Stimulated activated CD4-positive, alpha-beta T cell treated with anti-CD3 and anti-CD28 coated beads, Interleukin-1b, Interleukin-23, amount 100 ng/mL, for 1 hour (primary cell): ENCODE results near the gene COL5A1.
"Not testable (repeated sequence)": the region's sequence is repeated elsewhere in the genome, so short reads cannot be mapped to it uniquely, and the experiment has no call there.

ENCODE experiments used
- DNase-seq, 2 donors: peaks; one replicate each; pipeline ENCODE4 v3.0.0-alpha.2; 2020; ENCODE audit warnings: low read depth in 2 of 2

The COL5A1 gene

DNA sequence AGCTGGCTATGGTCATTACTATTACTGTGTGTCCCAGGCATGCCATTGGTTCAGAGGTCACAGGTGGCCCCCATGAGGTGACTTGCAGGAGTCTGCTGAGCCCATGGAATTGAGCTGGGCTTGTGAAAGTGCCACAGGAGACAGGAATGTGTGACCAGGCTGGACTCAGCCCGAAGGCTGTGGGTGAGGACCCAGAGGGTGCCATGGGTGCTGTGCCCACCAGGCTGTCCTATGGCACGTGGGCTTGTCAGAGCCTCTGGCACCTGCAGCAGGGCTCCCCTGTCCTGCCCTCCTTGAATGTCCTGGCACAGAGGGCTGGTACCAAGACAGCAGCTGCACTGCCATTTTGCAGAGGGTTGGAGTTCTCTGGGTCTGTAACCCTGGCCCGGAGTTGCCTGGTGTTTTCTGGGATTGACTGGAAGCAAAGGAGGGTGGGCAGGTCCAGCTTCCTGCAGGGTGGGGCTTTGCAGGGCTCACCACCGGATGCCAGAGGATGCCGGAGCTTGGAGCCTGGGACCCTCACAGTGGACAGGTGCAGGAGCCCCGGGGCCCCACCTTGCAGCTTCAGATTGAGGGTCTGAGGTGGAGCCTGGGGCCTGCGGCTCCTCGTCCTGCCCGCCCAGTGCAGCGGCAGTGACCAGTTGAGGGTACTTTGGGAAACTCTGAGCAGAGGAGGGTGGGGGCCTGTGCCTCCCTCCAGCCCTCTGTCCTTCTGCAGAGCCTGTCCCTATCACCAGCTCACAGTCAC is 14.2 kb downstream of the COL5A1 start:
- DNase-seq, result no peak

DNA sequence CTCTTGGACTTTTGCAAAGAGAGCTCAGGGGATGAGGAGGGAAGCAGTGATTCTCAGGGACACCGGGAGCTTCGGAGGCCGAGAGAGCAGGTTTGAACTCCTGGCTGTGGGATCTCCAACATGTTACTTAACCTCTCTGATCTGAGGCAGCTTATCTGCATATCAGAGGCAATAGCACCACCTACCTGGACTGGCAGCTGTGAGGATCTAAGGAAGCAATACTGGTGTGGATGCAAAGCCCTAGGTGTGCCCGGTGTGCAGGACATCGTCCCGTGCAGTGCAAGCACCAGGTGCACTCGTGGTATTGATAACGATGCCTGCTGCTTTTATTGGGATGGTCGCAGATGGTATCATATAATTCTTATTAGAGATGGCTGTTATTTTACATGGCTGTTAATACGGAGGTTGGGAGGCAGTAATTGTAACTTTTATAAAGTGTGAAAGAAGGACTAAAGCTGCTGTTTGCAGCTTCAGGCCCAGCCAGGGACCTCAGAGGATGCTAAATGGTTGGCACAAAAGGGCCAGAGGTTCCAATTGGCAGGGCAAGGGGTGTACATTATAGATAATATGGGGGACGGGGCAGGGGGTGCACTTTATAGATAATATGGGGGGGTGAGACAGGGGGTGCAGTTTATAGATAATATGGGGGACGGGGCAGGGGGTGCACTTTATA is 14.9 kb downstream of the COL5A1 start:
- DNase-seq, result no peak

DNA sequence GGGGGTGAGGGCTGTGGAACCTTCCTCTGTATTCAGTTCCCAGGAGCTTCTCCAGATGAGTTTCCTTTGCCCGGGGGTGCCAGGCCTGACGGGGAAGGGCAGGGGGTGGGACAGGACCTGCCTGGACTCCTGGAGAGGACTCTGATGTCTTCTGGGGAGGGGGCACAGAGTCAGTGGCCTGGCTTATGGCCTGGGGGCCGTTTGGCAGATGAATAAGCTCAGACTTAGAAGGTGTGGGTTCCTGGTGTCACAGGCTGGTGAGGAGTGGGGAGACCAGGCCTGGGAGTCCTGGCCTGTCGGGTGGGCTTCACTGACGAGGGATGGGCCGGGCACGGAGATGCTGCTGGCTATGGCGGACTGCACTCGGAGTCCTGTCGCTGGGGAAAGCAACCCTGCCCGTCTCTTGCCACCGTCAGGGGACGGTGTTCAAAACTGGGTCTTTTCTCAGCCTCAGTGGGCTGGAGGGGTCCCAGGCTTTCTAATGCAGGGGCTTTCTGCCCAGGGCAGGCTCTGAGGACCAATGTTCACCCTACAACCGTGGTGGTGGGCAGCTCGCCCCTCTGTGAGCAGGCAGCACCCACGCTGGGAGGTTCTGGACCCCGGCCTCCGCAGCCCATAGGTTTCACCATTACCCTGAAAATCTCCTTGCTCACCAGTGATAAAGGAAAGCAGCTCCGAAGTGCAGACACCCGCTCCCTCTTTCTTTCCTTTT is 16.2 kb downstream of the COL5A1 start:
- DNase-seq, result no peak

DNA sequence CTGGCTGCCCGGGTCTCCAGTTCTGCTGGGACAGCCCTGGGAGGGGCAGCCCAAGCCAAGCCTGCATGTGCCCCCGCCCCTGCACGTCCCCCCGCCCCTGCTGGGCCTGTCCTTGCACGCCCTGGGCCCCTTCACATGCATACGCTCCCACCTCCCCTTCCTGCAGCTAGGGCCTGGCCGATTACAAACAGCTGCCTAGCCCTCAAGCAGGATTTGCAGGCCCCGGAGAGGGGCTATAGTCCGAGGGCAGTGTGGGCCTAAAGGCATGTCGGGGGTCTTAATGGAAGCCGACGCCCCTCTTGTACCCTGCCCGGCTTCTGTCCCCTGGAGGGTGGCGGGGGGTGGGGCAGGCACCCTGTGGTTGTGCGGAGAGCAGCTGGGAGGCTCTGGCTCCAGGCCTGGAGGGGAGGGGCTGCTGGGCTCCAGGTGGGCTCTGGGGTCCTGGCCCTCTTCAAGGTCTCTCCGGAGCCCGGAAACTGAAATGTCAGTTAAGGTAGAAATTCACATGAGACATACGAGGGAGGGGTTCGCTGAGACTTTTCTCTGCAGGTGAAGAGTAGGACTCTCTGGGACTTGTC is 16.9 kb downstream of the COL5A1 start:
- no peak for DNase-seq

DNA sequence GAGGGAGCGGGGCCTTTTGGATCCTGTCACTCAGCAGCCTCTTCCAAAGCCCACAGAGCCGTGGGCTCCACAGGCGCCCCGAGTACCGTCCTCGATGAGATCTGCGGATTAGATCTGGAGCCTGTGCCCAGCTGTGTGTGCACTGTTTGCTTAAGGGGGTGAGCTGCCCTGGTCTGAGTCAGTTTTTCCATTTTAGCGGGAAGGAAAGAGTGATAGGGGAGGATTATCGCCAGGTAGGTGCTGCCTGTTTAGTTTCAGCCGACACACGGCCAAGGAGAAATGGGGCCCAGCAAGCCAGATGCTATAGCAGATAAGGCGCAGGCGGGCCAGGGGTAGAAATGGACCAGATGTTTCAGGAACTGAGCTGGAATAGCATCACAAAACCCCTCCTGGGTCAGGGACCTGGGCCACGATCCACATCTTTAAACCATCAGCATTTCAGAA is 18.1 kb downstream of the COL5A1 start:
- no peak for DNase-seq

DNA sequence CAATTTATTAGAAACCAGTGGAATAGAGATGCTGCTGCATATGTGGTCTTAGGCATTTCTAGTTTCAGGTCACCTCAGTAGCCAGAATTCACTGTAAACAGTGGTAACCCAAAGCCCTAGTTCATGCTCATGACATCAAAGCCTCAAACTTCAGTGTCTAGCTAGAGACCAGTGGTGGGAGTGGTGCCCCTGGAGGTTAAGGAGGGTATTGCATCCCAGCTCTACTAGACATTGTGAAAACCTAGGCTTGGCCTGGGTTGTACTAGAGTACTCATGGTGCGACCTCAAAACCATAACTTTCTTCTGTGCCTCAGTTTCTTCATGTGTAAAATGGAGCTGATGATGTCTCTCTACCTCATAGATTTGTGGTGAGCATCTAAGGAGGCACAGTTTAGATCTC is 18.8 kb downstream of the COL5A1 start:
- DNase-seq, result no peak

DNA sequence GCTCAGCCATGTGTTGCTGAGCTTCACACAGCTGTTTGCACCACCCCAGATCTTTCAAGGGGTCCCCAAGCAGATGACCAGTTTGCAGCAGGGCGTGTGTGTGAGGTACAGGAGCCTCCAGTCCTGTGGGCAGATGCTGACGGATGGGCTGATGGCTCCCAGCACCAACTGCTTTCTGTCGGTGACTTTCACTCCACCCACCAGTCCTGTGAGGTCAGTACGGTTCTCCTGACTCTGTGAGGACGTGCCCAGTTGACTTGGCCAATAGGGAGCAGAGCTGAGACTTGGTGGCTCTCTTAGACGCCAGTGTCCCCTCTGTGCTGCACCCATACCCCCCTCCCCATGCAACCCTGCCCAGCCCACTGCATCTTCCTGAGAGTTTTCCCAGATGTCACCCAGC is 19.7 kb downstream of the COL5A1 start:
- DNase-seq, result no peak

DNA sequence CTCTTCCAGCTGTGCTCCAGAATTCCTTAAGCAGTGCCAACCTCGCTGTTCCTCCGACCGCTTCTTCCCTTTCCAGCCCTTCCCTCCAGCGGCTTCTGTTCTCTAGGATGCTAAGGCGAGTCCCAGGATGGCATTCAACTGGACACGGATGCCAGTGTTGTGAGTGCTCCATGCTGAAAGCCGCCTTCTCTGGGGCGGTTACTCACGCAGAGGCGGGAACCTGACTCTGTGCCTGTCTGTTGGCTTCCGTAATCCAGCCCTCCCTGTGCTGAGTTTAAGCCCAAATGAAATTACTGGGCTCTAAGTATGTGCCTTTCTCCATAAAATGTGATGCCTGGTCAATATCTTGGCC is 20.2 kb downstream of the COL5A1 start:
- DNase-seq, result no peak

DNA sequence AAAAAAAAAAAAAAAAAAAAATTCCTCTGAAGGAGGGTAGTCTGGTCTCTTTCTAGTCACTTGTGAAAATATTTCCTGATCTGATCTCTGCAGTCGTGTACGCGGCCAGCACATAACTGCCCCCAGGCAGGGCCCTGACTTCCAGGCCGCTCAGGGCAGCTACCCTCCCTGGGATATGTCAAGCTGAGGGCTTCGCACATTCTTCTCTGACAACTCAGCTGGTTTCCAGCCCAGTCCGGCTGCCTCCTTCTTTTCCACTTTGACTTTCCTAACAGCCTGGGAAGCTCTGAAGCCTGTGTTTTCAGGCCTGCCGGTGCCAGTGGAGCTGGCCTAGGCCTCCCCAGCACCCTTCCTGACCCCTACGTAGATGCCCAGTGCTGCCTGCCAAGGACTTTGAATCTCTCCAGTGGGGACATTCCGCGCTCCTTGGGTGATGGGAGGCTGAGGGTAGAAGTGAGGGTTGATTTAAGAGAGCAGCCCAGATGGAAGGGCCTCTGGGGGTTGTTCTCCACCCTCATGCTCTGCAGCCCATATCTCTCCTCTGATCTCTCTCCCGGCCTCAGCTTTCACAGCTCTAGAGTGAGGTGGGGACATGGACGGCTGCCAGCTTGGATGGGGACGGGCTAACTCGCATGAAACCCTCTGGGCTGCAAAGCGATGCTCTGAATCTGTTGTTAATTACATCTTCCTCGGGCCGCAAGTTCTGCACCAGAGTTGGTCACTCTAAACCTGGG is 20.7 kb downstream of the COL5A1 start:
- no peak for DNase-seq

DNA sequence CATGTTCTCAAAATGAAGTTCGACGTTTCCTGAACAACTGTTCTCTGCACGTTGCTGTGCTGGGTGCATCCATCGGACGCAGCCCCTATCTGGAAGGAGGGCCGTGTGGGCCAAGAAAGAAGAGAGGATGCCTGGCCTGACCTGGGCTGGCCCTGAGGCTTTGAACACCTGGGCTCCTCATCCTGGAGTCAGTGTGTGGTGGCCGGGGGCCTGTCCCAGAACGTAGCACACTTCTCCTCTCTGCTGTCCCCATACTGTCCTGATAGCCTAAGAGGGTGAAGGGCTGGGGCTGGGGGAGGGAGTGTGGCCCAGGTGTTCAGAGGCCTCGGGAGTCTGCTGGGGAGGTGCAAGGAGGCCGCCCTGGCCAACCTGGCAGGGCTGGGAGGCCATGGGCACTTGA is 21.5 kb downstream of the COL5A1 start:
- DNase-seq, result no peak

DNA sequence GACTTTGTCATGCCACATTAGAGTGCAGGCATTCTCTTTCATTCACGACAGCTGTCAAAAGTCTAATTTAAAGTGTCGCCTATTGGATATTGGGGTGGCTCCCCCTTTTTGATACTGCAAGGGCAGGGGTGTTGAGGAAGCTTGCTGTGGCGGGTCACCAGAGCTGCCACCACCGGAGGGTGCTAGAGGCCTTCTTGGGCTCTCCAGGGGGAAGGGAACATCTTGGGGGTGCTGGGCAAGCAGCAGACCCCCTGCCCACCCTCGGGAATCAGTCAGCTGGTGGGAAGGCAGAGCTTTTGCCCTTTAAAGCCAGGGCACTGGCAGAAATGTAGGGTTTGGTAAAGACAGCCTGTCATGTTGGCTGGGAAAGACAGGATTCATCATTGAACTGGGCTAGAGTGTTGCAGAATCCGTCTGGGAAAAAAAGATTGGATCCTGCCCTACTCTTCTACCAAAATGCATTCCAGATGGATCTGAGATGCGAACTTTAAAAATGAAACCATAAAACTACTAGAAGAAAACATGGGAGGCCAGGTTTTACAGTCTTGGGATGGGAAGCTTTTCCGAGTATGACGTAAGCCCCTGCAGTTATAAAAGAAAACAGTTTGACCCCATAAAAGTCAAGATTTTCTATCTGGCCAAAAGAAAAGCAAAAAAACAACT is 22.3 kb downstream of the COL5A1 start:
- no peak for DNase-seq

DNA sequence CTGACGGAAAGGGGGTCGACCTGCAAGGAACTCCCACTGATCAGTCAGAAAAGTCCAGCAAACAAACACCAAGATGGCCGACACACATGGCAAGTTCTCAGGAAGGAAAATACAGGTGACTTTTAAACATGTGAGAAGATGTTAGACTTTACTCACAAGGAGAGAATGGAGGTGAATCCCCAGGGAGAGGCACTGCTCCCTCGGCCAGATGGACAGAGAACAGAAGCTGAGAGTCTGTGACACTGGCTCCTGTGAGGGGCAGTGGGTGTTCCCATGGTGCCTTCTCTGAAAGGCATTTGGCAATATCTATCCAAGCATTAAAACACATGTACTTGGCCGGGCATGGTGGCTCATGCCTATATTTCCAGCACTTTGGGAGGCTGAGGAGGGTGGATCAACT is 22.8 kb downstream of the COL5A1 start:
- DNase-seq, result no peak

DNA sequence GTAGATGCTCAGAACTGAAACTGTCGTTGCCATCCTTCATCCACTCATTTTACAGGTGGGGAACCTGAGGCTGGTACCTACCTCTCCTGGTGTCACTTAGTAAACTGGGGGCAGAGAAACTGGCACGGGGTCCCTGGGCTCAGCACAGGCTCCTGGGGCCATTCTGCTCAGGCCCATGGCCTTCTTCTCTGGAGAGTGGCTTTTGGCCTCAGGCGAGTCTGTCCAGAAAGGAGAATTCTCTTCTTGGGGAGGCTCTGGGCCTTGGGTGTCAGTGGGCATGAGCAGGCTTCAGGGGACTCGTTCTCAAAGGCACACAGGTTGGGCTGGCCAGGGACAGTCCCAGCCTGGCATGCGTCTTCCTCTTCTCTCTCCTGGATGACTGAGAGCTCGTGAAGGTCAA is 24.6 kb downstream of the COL5A1 start:
- DNase-seq, result no peak

DNA sequence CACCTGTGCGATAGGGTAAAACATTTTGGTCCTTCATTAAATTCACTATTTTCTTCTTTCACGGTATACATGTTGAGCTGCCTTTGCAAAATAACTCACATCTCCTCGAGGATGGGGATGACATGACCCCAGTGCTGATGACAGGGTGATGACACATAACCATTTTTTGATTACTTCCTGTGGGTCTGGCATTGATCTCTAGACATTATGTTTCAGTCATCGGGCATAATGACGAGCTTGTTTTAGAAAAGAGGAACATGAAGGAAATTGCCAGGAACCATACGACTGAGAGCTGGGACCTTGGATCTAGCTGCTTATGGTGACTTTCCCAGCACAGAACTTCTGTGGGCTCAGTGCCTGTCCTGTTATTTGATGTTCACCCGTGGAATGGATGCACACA is 25.2 kb downstream of the COL5A1 start:
- no peak for DNase-seq

DNA sequence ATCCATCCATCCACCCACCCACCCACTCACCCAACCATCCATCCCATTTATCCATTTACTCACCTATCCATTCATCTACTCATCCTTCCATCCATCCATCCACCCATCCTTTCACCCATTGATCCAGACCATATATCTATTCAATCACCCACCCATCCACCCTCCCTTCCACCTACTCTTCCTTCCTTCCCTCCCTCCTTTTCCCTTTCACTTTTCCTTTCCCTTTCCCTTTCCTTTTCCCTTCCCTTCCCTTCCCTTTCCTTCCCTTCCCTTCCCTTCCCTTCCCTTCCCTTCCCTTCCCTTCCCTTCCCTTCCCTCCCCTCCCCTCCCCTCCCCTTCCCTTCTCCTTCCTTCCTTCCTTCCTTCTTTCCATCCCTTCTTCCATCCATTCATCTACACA is 27.4 kb downstream of the COL5A1 start:
- not testable (repeated sequence) for DNase-seq

DNA sequence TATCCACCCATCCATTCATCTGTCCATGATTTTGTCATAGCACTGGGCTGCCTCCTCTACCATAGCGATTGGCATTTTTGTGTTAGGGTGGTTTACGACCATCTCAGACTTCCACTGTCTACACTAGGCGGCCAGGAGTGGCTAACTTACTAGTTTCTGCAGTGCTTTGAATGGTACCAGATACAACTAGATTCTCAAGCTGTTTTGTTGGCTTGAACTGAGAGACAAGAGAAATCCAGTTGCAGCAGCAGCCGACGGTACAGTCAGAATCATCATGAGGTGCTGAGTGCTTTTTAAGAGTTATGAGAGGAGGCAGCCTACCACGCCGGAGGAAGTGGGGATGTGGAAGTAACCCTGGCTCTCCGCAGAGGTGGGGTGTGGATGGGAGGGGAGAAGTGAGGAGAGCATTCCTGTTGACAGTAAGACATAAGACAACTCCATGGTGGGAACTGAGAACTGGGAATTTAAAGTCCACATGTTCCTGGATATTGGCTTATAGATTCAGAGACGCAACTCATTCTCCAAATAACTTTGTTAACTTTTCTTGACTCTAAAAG is 27.9 kb downstream of the COL5A1 start:
- no peak for DNase-seq

DNA sequence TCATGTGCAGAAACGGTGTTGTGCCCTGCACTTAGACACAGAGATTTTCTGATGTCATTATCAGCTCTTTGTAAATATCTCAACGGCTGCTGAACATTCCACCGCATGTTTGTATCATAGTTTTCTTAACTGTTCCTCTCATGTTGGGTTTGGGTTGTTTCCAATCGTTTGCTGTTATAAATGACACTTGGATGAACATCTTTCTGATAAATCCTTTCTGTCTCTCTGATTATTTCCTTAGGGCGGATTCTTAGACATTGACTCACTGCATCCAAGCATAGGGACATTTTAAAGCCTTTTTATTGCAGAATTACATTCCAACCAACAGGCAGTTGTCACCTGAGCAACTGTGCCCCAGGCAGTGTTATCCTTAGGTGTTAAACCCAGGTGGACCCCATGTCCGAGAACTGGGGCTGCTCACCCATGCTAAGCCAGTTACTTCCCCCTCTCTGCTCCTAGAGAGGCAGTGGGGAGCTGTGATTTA is 28.5 kb downstream of the COL5A1 start:
- DNase-seq, result no peak

DNA sequence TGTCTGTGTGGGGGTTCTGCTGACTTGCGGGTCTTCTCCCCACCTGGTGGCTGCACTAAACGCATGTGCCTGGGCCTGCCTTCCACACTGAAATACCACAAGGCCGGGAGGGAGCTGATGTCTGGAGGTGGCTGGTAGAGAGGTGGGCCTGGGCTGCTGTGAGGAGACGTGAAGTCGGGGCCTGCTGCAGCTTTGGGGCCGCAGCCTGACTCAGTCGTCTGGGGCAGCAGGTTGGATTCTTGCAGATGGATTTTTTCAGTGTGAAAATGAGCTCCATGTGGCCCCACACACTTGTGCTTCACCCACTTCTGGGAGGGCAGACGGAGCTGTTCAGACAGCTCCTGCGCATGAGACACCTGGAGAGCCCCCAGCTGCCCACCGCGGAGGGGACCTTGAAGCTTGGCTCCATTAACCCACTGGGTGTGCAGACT is 29.3 kb downstream of the COL5A1 start:
- DNase-seq, result no peak

DNA sequence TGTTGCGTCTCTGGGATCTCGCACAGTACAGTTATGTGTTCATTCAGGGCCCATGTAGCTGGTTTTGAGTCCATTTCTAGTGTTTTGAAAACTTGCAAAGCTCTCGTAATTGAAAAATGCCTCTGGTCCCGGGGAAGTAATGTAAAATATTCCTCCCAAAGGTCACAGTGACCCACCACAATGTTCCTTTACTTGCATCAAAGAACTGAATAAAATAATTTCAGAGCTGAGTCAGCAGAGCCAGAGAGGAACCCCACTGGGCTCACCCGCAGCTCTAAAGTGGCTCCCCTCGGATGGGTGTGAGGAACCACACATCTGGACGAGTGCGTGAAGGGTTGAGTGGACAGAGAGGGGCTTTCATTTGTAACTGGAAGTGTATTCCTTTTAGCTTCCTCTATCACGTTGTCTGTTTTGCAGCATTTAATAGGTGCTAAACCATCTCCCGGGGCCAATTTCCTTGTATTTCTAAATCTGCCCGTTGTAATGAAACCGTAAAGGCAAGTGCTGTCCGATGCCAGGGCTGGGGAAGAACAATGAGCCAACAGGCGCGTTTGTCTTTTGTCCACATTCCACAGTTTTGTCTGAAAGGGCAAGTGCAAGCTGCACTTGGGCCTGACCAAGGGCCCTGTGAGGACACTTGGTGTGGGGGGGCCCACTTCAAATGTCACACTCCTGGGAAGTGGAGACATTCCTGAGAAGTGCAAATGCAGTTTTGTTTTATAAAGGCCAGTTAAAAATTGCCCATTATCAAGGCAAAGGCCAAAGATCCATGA is 29.9 kb downstream of the COL5A1 start:
- no peak for DNase-seq

DNA sequence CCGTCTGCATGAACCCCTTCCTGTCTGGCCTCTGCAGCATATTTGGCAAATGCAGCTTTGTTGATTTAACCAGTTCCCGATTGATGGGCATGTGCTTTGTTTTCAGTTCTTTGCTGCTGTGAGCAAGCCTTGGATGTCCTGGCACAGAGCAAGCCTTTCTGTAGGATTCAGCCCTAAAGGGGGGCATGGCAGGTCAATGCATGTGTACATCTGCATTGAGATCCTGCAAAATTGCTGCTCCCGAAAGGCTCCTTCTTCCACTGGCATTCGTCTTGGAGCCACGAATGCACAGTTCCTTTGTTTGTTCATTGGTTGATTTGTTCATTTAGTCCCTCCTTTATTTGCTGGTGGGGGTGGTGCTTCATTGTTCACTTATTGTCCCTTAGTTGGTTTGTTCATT is 34.8 kb downstream of the COL5A1 start:
- no peak for DNase-seq
